KMS-11 (cell line): ENCODE measurements around the gene SLC2A13.

Experiments
- H2AFZ ChIP-seq: fragments of 200-600 bp; sonication (generic); 2 replicates; pipeline ENCODE4 v1.6.1; 2016; ENCODE audit warnings: antibody characterized with exemption, mixed run types, low read depth
- H3K27ac ChIP-seq: fragments of 200-600 bp; sonication (generic); 2 replicates; pipeline ENCODE4 v1.6.1; 2016; ENCODE audit warnings: mild to moderate bottlenecking, mixed run types
- H3K27me3 ChIP-seq: fragments of 200-600 bp; sonication (generic); 2 replicates; pipeline ENCODE4 v1.6.1; 2017; ENCODE audit warnings: mild to moderate bottlenecking, low read depth, mixed run types, moderate library complexity; ENCODE audit not compliant: insufficient read depth
- H3K36me3 ChIP-seq: fragments of 200-600 bp; sonication (generic); 2 replicates; pipeline ENCODE4 v1.6.1; 2017; ENCODE audit warnings: mild to moderate bottlenecking, mixed run types; ENCODE audit not compliant: insufficient read depth
- H3K4me1 ChIP-seq: fragments of 200-600 bp; sonication (generic); 2 replicates; pipeline ENCODE4 v1.6.1; 2016; ENCODE audit warnings: mild to moderate bottlenecking, low read depth, mixed run types; ENCODE audit not compliant: poor library complexity, severe bottlenecking
- H3K4me2 ChIP-seq: fragments of 200-600 bp; sonication (generic); 2 replicates; pipeline ENCODE4 v1.7.0; 2016; ENCODE audit warnings: mild to moderate bottlenecking, mixed run types
- H3K4me3 ChIP-seq: fragments of 200-600 bp; sonication (generic); IDR thresholded peaks from 2 replicates; pipeline ENCODE4 v1.6.1; 2017; ENCODE audit warnings: low read depth, low read length, mixed read lengths; ENCODE audit not compliant: insufficient read depth
- H3K79me2 ChIP-seq: fragments of 200-600 bp; sonication (generic); 2 replicates; pipeline ENCODE4 v1.6.1; 2016; ENCODE audit warnings: low read depth, mixed run types; ENCODE audit not compliant: insufficient read depth
- H3K9ac ChIP-seq: fragments of 200-600 bp; sonication (generic); 2 replicates; pipeline ENCODE4 v1.6.1; 2016; ENCODE audit warnings: mild to moderate bottlenecking, mixed run types
- H4K20me1 ChIP-seq: fragments of 200-600 bp; sonication (generic); 2 replicates; pipeline ENCODE4 v1.6.1; 2016; ENCODE audit warnings: mild to moderate bottlenecking, mixed run types; ENCODE audit not compliant: insufficient read depth
- CTCF ChIP-seq: fragments of 200-600 bp; sonication (generic); conservative IDR thresholded peaks from 2 replicates; pipeline ENCODE4 v1.6.1; 2017; ENCODE audit warnings: low read depth, mild to moderate bottlenecking, antibody characterized with exemption, low read length, moderate library complexity, mixed read lengths

Gene SLC2A13

DNA sequence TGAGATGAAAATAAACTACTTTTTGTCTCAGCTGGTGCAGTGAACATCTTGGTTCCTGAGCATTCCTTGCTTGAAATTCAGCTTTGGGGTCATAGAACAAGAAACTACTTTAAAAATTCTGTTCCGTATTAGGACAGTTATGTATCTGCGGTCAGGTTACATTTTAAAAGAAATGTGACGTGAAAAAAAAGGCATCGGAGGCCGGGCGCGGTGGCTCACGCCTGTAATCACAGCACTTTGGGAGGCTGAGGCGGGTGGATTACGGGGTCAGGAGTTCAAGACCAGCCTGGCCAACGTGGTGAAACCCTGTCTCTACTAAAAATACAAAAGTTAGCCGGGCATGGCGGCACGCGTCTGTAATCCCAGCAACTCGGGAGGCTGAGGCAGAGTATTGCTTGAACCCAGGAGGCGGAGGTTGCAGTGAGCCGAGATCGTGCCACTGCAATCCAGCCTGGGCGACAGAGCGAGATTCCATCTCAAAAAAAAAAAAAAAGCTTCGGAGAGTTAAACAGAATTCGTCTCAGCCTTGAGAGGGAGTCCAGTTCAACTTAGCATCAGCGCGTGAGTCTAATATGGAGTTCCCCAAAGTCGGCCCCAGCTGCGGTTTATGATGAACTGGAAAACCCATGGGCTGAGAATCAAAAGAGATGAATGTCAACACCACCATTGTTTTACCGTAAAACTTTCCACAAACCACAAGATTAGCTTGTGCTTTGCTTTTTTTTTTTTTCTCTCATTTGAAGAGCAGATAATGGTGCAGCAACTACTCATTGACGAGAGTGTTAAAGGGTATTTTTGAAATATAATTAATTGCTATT, 2.1 kb upstream of the SLC2A13 start:
- peak; percentile 46; the same call in 1 of the 2 replicates for TF ChIP-seq CTCF
- Histone ChIP-seq H2AFZ (peak overlapping the region; percentile 72; the same call in 1 of the 2 replicates), H3K36me3 (no peaks in the 10 kb centered on the region), H3K27me3 (no peaks in the 10 kb centered on the region), H3K4me1 (peaks cover 9% of the 10 kb centered on the region), H3K27ac (no peak overlapping the region), H3K4me3 (no peak overlapping the region), H4K20me1 (no peaks in the 10 kb centered on the region), H3K9ac (no peak overlapping the region), H3K79me2 (no peaks in the 10 kb centered on the region), H3K4me2 (peak overlapping the region; percentile 98; the same call in 1 of the 2 replicates)

GRCh38 chr12:40107098-40107802, 1.4 kb upstream of the SLC2A13 start:
- H3K4me1 ChIP-seq, result peaks cover 9% of the 10 kb centered on the region
- H3K36me3 ChIP-seq, result no peaks in the 10 kb centered on the region
- no peaks in the 10 kb centered on the region for H3K79me2 ChIP-seq
- TF ChIP-seq CTCF, result peak; percentile 96
- no peak overlapping the region for H3K4me3 ChIP-seq
- no peaks in the 10 kb centered on the region for H4K20me1 ChIP-seq
- peak overlapping the region; percentile 98 for H3K4me2 ChIP-seq
- H3K27me3 ChIP-seq, result no peaks in the 10 kb centered on the region
- H3K9ac ChIP-seq, result peak overlapping the region; percentile 5; the same call in 1 of the 2 replicates
- H2AFZ ChIP-seq, result peak overlapping the region; percentile 72
- H3K27ac ChIP-seq, result no peak overlapping the region

- H3K36me3 ChIP-seq, result no peaks in the 10 kb centered on the region
- TF ChIP-seq CTCF, result no peak
- H3K9ac ChIP-seq, result peak overlapping the region; percentile 5; the same call in 1 of the 2 replicates
- H4K20me1 ChIP-seq, result no peaks in the 10 kb centered on the region
- no peaks in the 10 kb centered on the region for H3K27me3 ChIP-seq
- peaks cover 9% of the 10 kb centered on the region for H3K4me1 ChIP-seq
- peak overlapping the region; percentile 72 for H2AFZ ChIP-seq
- peak overlapping the region; percentile 98 for H3K4me2 ChIP-seq
- H3K27ac ChIP-seq, result no peak overlapping the region
- no peaks in the 10 kb centered on the region for H3K79me2 ChIP-seq
- H3K4me3 ChIP-seq, result no peak overlapping the region
Observed at GRCh38 chr12:40106655-40107054, 774 bp upstream of the SLC2A13 start.

DNA sequence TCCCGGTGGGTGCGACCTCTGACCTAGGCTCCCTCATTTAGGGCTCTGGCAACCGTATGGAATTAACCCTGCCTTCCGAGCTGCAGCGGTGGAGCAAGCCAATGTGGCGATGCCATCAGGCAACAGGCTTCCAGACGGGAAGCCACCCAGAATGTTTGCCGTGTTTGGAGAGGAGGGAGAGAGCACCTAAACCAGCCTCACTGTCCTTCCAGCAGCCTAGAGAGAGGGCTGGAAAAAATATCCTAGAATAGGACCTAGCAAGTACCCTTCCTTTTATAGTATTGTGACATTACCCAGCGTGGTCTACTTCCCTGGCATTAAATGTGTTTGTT, 287 bp upstream of the SLC2A13 start:
- Histone ChIP-seq H3K4me3 (no peak overlapping the region), H3K27ac (no peak overlapping the region), H3K9ac (no peak overlapping the region), H2AFZ (peak overlapping the region; percentile 72), H3K4me1 (peaks cover 9% of the 10 kb centered on the region), H3K36me3 (no peaks in the 10 kb centered on the region), H3K27me3 (no peaks in the 10 kb centered on the region), H3K4me2 (peak overlapping the region; percentile 98), H4K20me1 (no peaks in the 10 kb centered on the region), H3K79me2 (no peaks in the 10 kb centered on the region)
- TF ChIP-seq CTCF, result no peak
